Mononuclear cell (primary cell): Measurements from ENCODE around the gene FUT3. TPM values are rescaled to one million over a fixed set of nuclear protein-coding genes. Genes with fewer than 3 reads are reported as not detected.
A peak's percentile ranks its signal among the peaks of the same experiment; 100 is the strongest.
"Not testable (repeated sequence)": the region's sequence is repeated elsewhere in the genome, so short reads cannot be mapped to it uniquely, and the experiment has no call there.

Experiments
- H3K27me3 ChIP-seq: 2 replicates; pipeline ENCODE4 v1.6.0; 2011; ENCODE audit warnings: low read length, control low read depth; ENCODE audit not compliant: insufficient read depth
- H3K4me1 ChIP-seq: 2 replicates; pipeline ENCODE4 v1.5.1; 2011; ENCODE audit warnings: mild to moderate bottlenecking, low read length, control low read depth; ENCODE audit not compliant: insufficient read depth
- H3K4me3 ChIP-seq: 2 replicates; pipeline ENCODE4 v1.5.1; 2011; ENCODE audit warnings: mild to moderate bottlenecking, low read length, moderate library complexity
- H3K9me3 ChIP-seq: 2 replicates; pipeline ENCODE4 v1.5.1; 2011; ENCODE audit warnings: low read depth, mild to moderate bottlenecking, control low read depth, low read length
- total RNA-seq: library from RNA; depleted of rRNA; stranded (reverse); fragments of >200 nt; gene quantifications from one replicate; pipeline ENCODE4 v1.2.3, GENCODE V29; 2012

FUT3 gene
- total RNA-seq, 1 donor: 0.21 TPM

- Histone ChIP-seq H3K9me3 (no peaks in the 10 kb centered on the region), H3K4me1 (peaks cover 13% of the 10 kb centered on the region), H3K27me3 (no peaks in the 10 kb centered on the region), H3K4me3 (no peak overlapping the region)
Observed at GRCh38 chr19:5843295-5843927, 7.8 kb downstream of the FUT3 start.

- peaks cover 13% of the 10 kb centered on the region for H3K4me1 ChIP-seq
- not testable (repeated sequence) for H3K9me3 ChIP-seq, H3K27me3 ChIP-seq, H3K4me3 ChIP-seq
Observed at GRCh38 chr19:5841735-5842111, 9.5 kb downstream of the FUT3 start.

DNA sequence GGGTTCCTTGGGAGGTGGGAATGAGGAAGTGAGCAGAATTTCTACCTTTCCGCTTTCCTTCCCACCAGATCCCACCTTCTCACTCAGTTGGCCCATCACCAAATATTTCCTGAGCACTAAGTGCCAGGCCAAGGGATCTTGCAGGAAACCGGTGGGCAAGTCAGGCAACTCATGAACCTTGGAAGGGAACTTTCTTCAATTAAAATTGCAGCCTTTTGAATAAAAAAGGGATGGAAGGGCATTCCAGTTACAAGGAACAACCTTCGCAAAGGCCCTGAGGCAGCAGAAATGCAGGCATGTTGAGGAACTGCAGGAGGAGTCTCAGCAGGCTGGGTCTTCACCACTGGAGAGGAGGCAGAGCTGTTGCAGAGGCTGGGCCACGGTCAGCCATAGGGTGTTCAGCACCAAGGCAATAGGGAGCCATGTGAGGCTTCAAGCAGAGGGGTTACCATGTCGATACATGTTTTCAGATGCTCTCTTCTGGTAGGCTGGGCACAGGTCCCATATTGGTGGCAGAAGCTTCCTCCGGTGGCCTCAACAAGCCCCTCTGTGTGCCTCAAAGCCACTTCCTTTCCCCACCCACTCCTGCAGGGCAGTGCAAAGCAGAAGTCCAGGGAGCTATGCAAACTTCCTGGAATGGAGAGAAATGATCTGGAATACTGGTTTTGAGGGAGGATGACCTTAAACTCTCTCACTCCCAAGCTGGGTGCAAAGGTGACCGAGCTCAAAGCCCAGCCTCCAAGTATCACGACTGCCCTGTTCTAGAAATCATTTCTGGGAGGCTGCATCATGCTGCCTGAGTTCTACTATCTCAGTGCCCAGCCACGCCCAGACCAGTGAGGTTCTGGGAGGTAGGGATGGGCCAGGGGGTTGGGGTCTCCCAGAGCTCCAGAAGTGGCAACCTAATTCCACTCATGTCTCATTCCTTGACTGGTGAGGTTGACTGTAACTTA is 11.9 kb downstream of the FUT3 start, which contains the start of gene FUT6:
Gene FUT6 (minus strand): TSS at position 638 of the 953 bp plus-strand sequence. CDS start 7,135 bp downstream, outside the sequence.
- no peaks in the 10 kb centered on the region for H3K27me3 ChIP-seq
- no peak within 1 kb of the TSS for H3K4me3 ChIP-seq
- H3K4me1 ChIP-seq: peaks cover 13% of the 10 kb centered on the region

DNA sequence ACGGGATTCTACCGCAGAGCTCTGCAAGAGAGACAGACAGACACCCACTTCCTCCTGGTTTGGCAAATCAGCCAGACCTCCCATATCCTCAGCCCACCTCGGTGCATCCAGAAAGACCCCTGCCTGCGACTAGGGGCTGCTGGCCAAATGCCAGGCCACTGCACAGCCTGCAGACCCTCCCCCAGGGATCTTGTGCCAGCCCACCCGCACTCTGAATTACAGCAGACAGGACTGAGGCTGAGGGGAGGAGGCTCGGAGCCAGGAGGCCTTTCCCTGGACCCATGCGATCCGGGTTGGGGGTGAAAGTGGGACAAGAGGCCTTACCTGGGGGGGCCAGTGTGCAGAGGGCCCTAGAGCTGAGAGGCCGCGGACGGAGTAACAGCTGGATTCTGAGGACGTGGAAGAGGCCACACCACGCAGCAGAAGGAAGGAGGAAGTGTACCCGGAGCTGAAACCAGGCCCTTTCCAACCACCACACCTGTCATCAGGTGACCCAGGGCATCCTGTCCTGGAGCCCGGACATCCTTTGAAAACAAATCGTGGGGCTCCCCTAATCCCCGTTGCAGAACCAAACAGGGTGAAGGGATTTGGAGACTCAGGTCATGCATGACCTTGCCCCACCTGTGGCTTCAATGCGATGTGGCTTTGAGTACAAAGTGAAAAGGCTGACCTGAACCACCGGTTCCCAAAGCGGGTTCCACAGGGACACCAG is 12.7 kb downstream of the FUT3 start:
- no peaks in the 10 kb centered on the region for H3K27me3 ChIP-seq
- H3K9me3 ChIP-seq: no peaks in the 10 kb centered on the region
- H3K4me3 ChIP-seq: no peak overlapping the region
- peaks cover 13% of the 10 kb centered on the region for H3K4me1 ChIP-seq

More for the DNA sequence above, 11.9 kb downstream of the FUT3 start, which contains the start of gene FUT6:
- no peaks in the 10 kb centered on the region for H3K9me3 ChIP-seq

- H3K9me3 ChIP-seq: no peaks in the 10 kb centered on the region
- no peak overlapping the region for H3K4me3 ChIP-seq
- H3K4me1 ChIP-seq: peaks cover 13% of the 10 kb centered on the region
- H3K27me3 ChIP-seq: no peaks in the 10 kb centered on the region
Observed at GRCh38 chr19:5837761-5838352, 13.4 kb downstream of the FUT3 start.

DNA sequence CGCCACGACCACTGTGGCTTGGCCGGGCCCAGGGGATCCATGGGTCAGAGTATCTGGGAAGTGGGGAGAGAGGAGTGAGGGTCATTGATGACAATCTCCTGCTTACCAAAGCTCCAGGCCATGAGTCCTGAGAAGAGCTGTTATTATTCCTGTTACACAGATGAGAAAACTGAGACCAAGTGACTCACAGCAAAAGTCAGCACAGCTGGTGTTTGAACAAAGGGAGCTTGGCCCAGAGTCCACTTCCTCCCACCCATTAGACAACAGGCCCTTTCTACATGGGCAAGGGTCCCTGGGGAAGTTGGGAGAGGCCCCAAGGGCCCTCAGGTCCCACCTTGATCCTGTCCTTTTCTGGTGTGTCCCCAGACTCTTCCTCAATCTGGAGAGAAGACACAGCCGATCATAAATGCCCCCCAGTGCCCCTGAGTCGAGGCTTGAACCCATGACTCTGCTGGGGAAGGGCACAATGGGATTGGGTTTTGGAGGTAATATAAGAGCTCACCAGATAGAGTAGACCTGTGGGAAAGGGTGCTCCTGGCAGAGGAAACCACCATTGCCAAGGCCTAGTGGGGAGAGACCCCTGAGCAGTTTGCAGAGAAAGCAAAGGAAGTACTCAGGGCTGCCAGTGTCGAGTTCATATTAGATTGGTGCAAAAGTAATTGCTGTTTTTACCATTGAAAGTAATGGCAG is 18.6 kb downstream of the FUT3 start:
- Histone ChIP-seq H3K9me3 (no peaks in the 10 kb centered on the region), H3K27me3 (no peaks in the 10 kb centered on the region), H3K4me3 (no peak overlapping the region), H3K4me1 (peaks cover 15% of the 10 kb centered on the region)

- no peaks in the 10 kb centered on the region for H3K27me3 ChIP-seq
- peaks cover 19% of the 10 kb centered on the region for H3K4me1 ChIP-seq
- no peaks in the 10 kb centered on the region for H3K9me3 ChIP-seq
- no peak overlapping the region for H3K4me3 ChIP-seq
Observed at GRCh38 chr19:5832061-5832460, 19.2 kb downstream of the FUT3 start.

- H3K4me1 ChIP-seq: peaks cover 27% of the 10 kb centered on the region
- H3K9me3 ChIP-seq: no peaks in the 10 kb centered on the region
- H3K4me3 ChIP-seq: no peak overlapping the region
- no peaks in the 10 kb centered on the region for H3K27me3 ChIP-seq
Observed at GRCh38 chr19:5831159-5831558, 20.1 kb downstream of the FUT3 start.

- Histone ChIP-seq H3K27me3 (no peaks in the 10 kb centered on the region), H3K4me1 (peaks cover 27% of the 10 kb centered on the region), H3K4me3 (no peak overlapping the region), H3K9me3 (no peaks in the 10 kb centered on the region)
Observed at GRCh38 chr19:5829567-5830310, 21.5 kb downstream of the FUT3 start.

DNA sequence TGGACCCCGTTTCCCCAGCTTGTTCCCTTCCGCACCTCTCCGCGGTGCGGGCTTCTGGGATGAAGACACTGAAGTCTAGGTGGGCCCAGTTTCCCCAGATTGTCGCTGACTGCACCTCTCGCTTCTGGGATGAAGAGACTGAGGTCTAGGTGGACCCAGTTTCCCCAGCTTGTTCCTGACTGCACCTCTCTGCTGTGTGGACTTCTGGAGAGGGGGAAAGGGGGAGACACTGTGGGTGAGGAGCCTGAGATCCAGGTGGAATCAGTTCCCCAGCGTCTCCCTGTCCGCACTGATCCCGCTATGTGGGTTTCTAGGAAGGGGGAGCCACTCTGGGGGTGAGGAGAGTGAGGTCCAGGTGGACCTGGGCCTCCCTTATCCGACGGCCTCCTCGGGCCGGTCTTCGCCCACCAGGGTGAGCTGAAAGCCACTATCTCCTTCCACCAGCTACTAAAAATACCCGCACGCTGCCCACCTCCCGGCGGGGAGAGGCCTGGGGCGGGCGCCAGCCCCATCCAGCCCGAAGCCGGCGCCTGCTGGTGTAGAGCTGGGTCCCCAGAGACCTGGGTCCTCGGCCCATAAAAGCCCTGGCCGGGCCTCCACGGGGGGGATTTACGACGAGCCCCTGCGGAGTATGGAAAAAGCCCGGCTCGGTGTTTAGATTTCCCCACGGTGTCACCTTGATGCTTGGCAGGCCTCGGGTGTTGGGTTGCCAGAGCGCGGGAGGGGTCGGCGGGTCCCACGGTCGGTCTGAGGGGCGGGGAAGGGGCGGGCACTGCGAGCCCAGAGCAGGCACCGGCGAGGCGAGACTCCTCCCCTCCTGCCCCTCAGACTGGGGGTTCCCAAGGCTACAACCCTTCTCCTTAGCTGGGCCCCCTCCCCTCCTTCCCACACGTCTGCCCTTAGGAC is 22.3 kb downstream of the FUT3 start:
- Histone ChIP-seq H3K27me3 (no peaks in the 10 kb centered on the region), H3K4me3 (peak overlapping the region; percentile 55), H3K4me1 (peaks cover 27% of the 10 kb centered on the region), H3K9me3 (no peaks in the 10 kb centered on the region)

GRCh38 chr19:5827891-5828660 is 23.2 kb downstream of the FUT3 start:
- no peaks in the 10 kb centered on the region for H3K9me3 ChIP-seq
- H3K4me3 ChIP-seq: peak overlapping the region; percentile 55
- H3K27me3 ChIP-seq: no peaks in the 10 kb centered on the region
- peaks cover 27% of the 10 kb centered on the region for H3K4me1 ChIP-seq

DNA sequence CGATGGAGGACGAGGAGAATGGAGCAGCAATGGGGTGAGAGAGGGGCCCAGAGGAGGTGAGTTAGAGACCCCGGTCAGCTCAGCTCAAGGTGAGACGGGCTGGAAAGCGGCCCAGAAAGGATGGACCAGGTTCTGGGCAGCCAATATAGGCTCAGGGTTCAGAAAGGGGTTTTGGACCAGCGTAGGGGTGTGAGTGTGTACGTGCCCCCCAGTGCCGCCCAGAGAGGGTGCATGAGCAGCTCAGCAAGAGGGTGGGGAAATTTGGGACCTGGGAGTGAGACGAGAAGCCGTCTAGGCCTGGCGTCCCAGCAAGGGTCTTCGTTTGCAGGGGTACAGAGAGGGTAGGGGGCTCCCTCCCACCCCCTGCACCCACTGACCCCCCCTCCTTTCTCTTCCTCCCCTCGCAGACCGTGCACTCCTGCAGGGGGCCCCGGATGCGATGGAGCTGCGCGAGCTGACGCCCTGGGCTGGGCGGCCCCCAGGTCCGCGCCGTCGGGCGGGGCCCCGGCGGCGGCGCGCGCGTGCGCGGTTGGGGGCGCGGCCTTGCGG is 23.8 kb downstream of the FUT3 start:
- Histone ChIP-seq H3K4me1 (peaks cover 27% of the 10 kb centered on the region), H3K27me3 (no peaks in the 10 kb centered on the region), H3K9me3 (no peaks in the 10 kb centered on the region), H3K4me3 (peak overlapping the region; percentile 55)
